HG03432 (cell line): Measurements from ENCODE around the gene DNAAF1.

Source experiments
- ATAC-seq: cut with Tn5 transposase; IDR thresholded peaks from one replicate; pipeline ENCODE4 v1.9.1; 2021; ENCODE audit warnings: mild to moderate bottlenecking, moderate library complexity; ENCODE audit not compliant: unreplicated experiment

DNAAF1 gene

DNA sequence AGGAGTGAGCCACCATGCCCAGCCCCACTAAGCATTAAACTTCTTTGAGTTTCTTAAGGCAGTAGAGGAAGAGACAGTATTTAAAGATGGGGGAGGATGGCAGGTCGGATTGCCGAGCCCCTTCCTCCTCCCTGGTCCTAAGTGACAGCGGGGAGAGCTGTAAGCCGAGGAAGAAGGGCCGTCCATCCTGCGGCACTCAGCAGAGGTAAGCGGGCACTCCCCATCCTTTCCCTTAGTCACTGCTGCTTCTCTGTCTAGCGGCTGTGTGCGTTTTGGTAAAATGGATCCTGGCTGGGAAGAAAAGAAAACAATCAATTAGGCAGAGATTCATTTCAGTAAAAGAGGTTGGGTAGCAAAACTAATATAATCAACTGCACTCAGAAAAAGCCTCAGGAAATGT, 13.9 kb downstream of the DNAAF1 start:
- ATAC-seq, result no peak

- ATAC-seq, result no peak
Measured at GRCh38 chr16:84159800-84160199, 14.7 kb downstream of the DNAAF1 start.

DNA sequence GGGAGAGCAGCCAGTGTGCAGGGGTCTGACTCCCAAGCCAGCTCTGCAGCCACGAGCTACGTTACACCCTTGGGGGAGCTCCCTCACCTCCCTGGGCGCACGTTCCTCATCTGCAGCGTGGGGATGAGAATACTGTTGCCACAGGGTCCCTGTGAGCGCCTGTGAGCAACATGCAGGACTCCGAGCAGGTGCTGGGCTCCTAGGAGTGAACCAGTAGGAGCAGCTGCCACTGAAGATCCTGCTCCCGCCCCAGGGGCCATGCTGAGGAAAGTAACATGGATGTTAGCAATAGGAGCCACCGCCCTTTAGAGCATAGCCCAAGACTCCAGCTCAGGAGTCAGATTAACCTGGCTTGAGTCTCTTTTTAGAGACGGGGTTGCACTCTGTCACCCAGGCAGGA, 15.9 kb downstream of the DNAAF1 start:
- ATAC-seq, result no peak

DNA sequence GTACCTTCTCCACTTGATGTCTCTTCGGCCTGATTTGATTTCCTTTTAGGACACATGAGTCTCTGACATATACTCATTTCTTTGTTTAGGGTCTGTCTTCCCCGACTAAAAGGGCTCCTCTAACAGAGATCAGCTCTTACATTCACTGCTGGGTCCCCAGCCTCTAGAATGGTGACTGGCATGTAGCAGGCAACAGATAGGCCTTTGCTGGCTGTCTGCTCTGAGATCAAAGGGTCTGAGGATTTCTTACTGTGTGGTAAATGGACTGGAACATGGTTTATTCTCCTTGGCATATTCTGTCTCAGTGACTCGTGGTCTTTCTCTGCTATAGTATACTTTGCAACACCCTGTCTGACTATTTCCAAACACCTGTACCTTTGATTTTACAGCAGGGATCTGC, 16.7 kb downstream of the DNAAF1 start:
- no peak for ATAC-seq

GRCh38 chr16:84165746-84166145, 20.6 kb downstream of the DNAAF1 start:
- no peak for ATAC-seq

DNA sequence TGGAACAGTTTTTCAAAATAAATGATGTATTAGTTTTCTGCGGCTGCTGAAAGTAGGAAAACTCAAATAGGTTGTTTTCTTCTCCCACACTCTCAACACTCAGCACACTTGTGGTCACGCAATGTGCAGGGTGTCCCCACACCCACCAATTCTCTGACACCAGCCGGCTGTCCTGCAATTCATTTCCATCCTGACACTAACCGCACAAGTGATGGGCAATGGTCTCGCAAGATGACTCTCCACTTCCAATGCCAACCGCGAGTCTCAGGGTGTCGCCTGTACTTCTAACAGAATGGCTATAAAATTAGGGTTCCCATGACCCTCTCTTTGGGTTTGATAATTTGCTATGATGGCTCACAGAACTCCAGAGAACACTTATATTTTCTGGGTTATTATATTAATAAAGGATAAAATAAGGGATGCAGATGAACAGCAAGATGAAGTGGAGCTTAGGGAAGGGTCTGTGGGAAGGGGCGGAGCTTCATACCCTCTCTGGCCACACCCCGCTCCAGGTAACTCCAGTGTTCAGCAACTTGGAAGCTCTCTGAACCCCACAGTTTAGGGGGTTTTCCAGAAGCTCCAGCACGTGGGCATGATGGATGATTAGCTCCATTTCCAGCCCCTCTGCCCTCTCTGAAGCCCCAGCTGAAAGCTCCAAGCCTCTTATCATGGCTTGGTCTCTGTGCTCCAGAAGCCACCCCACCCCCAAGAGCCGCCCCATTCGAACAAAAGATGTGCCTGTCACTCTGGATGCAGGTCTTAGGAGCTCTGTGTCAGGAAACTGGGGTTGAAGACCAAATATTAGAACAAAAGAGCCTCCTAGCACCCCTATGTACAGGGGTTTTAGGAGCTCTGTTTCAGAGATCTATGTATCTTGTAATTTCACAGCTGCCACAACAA, 21.9 kb downstream of the DNAAF1 start:
- ATAC-seq, result no peak

- ATAC-seq, result no peak
Measured at GRCh38 chr16:84169765-84170310, 24.7 kb downstream of the DNAAF1 start.

DNA sequence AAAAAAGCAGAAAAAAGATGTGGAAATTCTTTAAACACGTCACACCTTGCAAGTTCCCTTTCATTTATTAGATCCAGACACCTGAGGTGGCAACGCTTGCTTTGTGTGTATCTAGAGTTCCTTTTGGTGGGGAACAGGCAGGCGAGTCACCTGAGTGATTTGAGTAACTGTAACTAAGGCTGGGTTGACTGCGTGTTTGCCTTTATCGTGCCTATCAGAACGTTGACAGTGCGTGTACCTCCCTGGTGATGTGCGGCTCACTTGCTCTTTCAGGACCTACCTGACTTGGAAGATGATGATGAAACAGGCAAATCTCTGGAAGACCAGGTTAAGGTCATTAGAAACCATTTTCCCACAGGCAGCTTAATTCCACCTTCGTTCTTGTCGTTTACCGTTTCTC, 29.3 kb downstream of the DNAAF1 start:
- no peak for ATAC-seq

DNA sequence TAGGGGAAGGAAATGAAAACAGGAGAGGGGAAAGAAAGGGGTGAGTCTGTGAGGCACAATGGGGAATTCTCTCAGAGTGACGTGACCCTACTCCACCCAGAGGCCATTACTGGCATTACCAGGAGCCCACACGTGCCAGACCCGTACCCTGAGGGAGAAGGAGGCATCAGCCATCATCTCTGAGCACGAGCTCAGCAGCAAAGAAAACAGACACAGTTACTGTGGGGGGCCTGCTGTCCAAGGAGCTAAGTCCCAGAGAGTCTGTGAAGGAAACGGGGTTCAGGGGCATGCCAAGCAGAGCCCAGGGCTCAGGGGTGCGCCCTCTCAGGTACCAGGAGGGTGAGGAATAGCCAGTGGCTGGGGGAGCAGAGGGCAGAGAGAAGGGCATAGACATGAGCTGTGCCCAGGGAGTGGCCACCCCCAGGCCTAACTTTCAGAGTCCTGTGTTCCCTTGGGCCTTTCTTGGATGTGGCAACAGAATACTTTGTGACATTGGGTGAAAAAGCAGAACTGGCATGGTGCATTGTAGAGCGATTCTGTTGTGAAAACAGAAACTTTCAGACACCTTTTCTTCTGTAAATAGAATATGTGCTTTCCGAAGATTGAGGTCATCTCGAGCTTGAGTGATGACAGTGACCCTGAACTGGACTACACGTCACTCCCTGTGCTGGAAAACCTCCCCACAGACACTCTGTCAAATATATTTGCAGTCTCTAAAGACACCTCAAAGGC, 30.4 kb downstream of the DNAAF1 start:
- ATAC-seq, result peak; percentile 87

DNA sequence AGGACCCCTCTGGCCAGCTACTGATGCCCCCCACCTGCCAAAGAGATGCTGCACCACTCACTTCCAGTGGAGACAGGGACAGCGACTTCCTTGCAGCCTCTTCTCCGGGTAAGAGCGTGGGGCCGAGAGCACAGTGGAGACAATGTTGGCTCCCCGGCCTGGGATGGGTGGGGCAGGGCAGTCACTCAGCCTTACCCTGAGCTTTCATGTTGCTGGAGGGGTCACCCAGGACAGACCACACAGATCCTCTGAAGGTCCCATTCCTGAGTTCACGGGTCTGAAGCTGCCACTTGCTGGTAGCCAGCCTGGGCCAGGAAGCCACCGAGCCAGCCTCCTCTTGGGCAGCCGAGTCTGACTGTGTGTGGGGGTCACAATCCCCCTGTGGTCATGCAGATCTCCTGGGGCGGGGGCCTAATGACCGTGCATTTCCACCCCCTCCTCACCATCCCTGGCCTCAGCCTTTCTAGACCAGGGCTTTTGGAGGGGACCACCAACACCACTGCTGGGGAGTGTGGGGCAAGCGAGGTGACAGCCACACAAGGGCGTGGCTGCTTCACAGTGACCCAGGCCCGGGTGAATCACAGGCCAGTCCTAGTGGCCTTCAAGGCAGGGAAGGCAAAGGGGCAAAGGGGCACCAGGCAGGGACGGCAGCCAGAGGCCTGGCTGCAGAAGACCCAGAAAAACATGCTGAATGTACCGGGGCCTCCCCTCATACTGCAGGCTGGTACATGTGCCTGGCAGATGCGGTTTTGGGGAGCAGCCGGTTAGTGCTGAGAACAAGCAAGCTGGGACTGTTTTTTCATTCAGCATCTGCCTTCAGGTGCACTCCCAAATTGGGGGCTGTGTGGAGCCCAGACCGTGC, 31.3 kb downstream of the DNAAF1 start:
- ATAC-seq, result no peak

DNA sequence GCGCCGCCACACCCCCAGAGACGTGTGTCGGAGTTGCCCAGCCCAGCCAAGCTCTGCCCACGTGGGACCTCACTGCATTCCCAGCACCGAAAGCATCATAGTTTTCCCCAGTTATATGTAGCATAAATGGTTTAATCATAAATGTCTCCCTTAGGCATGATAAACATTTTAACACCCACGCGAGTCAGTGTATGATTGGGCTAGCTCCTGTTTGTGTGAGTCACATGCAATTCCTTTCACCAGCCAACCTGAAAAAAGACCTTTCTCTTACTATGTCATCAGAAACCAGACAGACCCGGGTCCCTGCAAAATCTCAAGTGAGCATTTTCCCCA, 32.6 kb downstream of the DNAAF1 start:
- ATAC-seq, result no peak

- no peak for ATAC-seq
Measured at GRCh38 chr16:84178146-84178765, 33.1 kb downstream of the DNAAF1 start.

DNA sequence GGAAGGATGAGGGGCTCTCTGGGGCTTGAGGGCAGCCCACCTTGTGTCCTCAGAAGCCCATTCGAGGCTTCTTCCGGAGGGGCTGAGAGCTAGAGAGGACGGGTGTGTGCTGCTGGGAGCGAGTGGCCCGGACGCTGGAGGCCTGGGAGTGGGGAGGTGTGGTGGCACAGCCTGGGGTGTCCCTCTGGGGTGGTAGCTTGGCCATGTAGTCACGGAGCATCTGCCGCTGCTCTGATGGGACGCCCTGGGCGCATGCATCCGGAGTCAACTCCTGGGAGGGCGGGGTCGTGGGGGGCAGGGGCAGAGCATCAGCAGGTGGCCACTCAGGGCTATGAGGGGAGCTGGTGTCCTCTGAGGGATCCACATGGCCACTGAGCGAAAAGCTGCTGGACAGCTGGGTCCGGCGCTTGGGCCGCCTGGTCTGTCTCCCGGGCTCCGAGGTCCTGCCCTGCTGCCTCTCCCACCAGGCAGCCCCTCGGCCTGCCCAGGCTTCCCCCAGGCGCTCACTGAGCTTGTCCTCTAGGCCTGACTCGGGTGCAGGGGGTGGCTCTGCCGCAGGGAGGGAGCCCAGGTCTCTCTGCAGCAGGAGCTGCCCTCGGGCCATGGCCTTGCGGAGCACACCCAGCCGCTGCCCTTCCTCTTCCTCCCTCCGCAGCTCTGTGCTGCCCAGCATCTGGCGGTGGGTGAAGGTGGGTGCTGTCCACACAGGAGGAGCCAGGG, 33.9 kb downstream of the DNAAF1 start:
- ATAC-seq, result no peak

- ATAC-seq, result no peak
Measured at GRCh38 chr16:84179612-84180320, 34.7 kb downstream of the DNAAF1 start.

DNA sequence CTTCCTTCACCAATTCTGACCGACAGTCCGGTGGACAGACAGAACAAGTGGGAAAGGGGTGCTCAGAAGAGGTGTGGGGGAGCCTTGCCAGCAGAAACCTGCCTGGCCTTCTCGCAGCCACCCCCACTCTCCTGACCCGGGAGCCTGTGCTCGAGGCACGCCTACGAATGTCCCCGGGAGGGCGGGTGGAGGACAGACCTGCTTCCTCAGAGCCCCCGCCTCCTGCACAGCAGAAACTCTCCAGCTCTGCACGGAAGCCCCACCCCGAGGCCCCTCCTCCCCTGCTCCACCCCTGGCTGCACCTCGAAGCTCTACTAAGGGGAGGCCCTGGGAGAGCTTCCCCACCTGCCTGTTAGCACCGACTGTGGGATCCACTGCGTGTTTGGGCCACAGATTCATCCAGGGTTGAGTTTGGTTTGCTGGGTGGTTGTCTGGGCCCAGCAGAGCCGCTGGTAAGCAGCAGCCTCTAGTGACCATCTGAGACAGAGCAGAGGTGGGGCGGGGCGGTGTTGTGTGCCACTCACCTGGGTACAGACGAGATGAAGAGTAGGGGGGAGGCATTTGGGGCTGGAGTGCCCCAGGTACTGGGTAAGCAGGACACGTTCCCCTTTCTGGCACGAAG, 35.5 kb downstream of the DNAAF1 start:
- no peak for ATAC-seq

- no peak for ATAC-seq
Measured at GRCh38 chr16:84181144-84181915, 36.2 kb downstream of the DNAAF1 start.

DNA sequence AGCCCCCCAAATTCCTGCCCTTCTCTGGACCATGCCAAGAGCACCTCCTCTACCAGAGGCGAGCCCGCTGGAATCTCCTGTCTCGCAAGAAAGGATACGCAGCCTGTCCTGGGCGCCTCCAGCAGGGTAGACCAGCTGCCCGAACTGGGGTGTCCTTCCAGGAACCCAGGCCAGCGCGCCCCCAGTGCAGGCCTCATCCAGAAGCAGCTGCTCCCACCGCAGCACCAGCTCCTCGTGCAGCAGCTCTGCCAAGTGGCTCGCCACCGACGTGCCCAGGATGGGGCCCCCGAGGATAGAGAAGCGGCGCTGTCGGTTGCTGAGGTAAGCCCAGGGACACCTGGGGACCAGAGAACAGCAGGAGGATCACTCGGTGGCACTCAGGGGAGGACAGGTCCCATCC, 37.0 kb downstream of the DNAAF1 start:
- no peak for ATAC-seq
